ENCODE data around the gene SLC22A9.

DNA sequence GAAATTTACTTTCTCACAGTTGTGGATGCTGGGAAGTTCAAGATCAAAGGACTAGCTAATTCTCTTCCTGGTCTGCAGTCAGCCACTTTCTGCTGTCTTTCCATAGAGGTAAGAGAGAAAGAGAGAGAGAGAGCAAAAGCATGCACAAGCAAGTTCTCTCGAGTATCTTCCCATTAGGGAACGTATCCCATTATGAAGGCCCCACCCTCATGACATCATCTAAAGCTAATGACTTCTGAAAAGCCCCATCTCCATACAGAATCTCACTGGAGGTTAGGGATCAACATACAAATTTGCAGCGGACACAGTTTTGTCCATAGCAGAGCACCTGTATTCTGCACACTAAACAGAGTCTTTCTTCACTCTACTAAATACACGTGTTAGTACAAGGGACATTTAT lies 17.4 kb upstream of the SLC22A9 start:
- TF ChIP-seq, protein P1, sequence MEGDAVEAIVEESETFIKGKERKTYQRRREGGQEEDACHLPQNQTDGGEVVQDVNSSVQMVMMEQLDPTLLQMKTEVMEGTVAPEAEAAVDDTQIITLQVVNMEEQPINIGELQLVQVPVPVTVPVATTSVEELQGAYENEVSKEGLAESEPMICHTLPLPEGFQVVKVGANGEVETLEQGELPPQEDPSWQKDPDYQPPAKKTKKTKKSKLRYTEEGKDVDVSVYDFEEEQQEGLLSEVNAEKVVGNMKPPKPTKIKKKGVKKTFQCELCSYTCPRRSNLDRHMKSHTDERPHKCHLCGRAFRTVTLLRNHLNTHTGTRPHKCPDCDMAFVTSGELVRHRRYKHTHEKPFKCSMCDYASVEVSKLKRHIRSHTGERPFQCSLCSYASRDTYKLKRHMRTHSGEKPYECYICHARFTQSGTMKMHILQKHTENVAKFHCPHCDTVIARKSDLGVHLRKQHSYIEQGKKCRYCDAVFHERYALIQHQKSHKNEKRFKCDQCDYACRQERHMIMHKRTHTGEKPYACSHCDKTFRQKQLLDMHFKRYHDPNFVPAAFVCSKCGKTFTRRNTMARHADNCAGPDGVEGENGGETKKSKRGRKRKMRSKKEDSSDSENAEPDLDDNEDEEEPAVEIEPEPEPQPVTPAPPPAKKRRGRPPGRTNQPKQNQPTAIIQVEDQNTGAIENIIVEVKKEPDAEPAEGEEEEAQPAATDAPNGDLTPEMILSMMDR (IDR thresholded peaks at IDR 0.05; ENCODE audit: insufficient read depth, low read length): no peak
- TF ChIP-seq, protein P2, sequence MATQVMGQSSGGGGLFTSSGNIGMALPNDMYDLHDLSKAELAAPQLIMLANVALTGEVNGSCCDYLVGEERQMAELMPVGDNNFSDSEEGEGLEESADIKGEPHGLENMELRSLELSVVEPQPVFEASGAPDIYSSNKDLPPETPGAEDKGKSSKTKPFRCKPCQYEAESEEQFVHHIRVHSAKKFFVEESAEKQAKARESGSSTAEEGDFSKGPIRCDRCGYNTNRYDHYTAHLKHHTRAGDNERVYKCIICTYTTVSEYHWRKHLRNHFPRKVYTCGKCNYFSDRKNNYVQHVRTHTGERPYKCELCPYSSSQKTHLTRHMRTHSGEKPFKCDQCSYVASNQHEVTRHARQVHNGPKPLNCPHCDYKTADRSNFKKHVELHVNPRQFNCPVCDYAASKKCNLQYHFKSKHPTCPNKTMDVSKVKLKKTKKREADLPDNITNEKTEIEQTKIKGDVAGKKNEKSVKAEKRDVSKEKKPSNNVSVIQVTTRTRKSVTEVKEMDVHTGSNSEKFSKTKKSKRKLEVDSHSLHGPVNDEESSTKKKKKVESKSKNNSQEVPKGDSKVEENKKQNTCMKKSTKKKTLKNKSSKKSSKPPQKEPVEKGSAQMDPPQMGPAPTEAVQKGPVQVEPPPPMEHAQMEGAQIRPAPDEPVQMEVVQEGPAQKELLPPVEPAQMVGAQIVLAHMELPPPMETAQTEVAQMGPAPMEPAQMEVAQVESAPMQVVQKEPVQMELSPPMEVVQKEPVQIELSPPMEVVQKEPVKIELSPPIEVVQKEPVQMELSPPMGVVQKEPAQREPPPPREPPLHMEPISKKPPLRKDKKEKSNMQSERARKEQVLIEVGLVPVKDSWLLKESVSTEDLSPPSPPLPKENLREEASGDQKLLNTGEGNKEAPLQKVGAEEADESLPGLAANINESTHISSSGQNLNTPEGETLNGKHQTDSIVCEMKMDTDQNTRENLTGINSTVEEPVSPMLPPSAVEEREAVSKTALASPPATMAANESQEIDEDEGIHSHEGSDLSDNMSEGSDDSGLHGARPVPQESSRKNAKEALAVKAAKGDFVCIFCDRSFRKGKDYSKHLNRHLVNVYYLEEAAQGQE (IDR thresholded peaks at IDR 0.05; ENCODE audit: insufficient replicate concordance, low read depth): no peak
